Left kidney (tissue), 2 donors: ENCODE measurements around the gene AKAP11. TPM values are rescaled to one million over a fixed set of nuclear protein-coding genes. Genes with fewer than 3 reads are reported as not detected.

Experiments
- DNase-seq: peaks from one replicate; pipeline ENCODE4 v3.0.0-alpha.2; 2013
- polyA plus RNA-seq: library from polyadenylated mRNA; unstranded; fragments of 120-200 nt; gene quantifications from one replicate; pipeline ENCODE4 v1.2.1, GENCODE V29; 2013; ENCODE audit not compliant: insufficient read length

The AKAP11 gene
- polyA plus RNA-seq, 1 donor: 48.3 TPM

DNA sequence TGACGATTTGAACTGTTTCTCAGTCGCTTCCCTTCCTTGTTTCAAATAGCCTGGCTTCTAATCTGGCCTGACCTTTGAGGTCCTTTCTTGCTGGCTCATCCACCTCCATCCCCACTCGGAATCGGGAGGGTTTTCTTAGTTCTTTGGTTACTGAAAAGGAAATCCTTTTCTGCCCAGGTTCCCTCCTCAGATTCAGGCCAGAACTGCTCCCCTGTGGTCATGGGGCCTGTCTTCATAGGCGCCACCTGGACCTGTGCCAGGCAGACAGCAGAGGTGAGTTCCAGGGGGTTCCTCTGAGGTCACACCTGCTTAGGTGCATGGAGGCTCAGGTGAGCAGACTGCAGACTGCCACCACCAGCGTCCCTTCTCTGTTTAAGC lies 62.4 kb downstream of the AKAP11 start:
- no peak for DNase-seq

DNA sequence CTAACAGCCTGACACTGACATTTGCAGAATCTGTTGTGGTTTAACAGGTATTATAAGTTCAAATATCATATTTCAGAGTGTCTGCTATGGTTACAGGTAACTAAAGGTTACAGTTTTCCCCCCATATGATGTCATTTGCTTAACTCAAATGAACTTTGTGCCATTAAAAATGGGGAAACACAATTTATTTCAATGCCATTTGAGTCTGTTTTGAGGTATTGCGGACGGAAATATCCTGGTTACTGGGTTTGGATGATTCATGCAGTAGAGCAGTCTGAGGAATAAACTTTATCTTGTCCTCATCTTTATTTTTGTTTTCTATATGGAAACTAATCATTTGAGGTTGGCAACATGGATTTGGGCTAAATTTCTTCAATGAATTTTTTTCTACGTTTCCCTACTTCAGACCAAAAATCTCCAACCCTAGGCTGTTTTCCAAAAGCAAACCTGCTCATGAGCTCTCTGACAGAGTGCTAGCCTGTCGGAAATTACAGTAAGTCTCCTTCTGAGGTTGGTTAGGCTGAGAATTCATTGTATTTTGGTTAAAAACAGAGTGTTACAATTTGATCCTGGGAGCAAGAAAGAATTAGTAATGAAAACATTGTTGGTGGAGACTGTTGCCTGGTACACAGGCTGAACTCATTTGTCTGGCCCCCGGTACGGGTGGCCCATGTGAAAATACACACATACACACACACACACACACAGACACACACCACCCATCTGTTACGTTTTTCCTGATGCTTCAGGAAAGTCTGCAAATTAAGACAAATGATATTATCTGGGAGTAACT lies 66.1 kb downstream of the AKAP11 start:
- DNase-seq: no peak

DNA sequence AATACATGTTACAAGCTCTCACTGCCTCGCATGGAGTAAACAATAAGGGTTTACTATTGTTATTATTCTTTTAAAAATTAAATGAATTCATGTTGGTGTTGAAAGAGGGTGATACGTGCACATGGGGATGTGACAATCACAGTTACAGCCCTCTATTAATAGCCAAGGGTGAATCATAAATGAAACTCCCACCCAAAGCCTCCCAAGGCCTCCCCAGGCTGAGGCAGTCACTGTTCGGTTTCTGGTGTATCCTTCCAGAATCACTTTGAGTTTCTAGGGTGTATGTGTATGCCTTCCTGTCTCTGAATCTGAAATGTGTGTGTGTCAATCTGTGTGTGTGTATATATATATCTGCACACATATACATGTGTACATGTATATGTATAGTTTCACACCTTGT lies 73.4 kb downstream of the AKAP11 start:
- no peak for DNase-seq

DNA sequence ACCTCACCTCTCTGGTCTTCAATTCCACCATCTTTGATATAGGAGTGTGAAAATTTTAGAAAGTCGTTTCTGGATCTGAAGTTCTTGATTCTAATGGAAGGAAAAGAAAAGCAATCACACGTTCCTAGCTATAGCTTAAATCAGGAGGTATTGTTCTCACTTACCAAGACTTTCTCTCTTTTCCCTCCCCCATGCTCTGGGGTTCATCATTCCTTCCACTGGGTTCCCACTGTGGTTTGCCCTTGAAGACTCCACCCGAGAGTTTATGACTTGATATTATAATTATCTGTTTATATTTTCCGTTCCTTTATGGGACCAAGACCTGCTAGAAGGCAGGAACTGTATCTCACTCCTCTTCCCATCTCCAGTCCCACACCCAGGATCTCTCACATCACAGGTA lies 76.6 kb downstream of the AKAP11 start:
- no peak for DNase-seq

- no peak for DNase-seq
Measured at GRCh38 chr13:42350141-42350540, 78.2 kb downstream of the AKAP11 start.

GRCh38 chr13:42354241-42355091 lies 82.5 kb downstream of the AKAP11 start:
- DNase-seq: no peak

- DNase-seq: no peak
Measured at GRCh38 chr13:42355092-42355485, 83.1 kb downstream of the AKAP11 start.

GRCh38 chr13:42355491-42356183 lies 83.7 kb downstream of the AKAP11 start:
- DNase-seq: no peak

DNA sequence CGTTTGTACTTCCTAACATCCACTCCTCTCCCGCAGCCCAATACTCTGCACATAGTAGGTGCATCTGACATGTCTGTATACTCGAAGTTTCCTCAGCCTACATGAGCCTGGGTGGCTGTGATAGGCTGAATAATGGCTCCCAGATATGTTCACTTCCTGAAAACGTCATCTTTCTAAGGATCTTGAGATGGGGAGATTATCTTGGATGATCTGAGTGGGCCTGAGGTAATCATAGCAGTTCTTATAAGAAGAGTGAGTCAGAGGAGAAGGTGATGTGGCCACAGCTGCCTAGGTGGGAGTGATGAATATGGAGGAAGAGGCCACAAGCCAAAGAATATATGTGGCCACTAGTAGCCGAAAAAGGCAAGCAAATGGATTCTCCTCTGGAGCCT lies 84.2 kb downstream of the AKAP11 start:
- DNase-seq: no peak

- DNase-seq: no peak
Measured at GRCh38 chr13:42360046-42360574, 88.2 kb downstream of the AKAP11 start.

DNA sequence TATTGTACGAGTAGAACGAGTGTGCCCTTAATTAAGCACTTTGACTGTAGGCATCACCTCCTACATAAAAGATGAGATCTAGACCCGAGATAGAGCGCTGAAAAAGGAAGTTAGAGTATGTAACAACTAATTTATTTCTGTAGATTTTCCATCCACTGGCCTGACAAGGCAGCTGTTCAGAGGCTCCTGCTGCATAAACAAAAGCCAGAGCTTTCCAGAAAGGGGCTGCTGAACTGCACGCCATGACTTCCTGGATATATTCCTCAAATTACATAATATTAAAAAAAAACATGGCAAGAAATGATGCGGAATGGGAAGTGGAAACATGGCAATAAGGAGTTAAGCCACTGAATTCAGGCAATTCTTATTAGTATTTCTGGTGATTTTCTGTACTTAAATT lies 89.7 kb downstream of the AKAP11 start:
- no peak for DNase-seq

DNA sequence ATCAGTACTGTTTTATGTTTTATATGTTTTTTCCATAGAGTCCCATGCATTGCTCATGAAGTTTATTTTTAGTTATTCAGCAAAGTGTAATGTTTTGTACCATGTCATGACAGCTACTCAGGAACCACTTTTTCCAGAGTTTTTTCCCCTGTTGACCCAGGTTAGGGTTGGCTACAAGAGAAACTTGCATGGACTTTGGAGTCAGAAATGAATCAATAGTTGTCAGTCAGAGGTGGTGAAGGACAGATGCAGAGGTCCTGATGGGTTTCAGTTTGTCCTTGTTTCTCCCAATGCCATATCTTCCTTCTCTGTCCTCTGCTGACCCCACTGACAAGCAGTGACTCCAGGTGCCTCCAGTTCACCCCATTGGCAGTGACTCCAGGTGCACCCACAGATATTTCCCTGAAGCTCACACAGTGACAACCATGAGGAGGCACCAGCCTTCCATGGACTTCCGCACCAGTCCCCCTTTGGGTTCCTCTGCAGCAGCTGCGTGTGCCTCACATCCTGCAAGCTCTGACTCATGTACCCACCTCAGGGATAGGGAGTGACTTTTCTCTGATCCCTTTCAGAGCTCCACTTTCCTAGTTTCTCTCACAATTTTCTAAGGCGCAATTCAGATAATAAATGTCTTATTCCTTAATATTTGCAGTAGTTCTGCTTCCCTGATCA lies 92.1 kb downstream of the AKAP11 start:
- DNase-seq: no peak

DNA sequence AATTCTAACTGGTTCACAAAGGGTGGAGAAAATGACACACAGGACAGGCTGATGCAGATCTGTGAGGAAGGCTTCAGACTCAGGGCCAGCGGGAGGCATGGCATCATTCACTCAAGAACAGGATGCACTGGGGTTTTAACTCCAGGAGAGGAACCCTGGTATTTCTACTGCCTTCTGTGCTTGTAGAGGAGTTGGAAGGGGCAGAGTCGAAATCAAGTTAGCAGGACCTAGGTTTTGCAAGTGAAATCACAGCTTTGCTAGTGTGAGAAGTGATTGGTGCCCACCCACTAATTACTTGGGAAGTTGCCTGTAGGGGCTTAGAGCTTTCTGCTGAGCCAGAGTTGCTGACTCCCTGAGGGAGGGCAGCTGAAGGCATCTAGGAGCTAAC lies 92.7 kb downstream of the AKAP11 start:
- no peak for DNase-seq

- no peak for DNase-seq
Measured at GRCh38 chr13:42367831-42368230, 95.9 kb downstream of the AKAP11 start.

DNA sequence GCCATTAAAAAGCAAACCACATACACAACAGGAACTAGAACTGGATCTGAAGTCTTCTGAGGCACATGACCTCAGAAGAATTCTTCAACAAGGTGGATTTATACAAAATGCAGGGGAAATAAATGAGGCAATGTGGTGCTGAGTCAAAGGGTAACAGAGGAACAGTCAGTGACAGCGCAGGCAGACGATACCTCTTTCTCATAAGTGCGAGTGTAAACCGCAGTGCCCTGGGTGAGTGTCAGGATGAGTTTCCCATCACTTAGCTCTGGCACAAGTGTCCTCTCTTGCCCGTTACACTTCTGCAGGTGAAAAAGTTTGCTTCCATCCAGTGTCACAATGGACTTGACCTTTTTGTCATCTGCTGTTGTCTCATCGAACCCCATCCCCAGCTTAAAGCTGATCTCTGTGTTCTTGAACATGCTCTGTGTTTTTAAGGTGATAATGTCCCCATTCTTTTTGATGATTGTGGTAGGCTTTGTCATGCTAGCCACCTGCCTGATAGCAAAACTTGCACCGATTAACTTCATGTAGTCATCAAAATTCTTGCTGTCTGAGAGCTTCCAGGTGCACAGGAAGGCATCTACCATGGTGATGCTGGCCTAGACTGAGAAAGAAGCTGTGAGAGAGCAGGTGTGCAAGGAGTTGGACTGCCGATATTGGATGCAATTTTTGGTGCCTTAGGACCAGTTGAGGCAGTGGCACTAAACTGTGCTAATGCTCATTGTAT lies 97.3 kb downstream of the AKAP11 start:
- DNase-seq: no peak

DNA sequence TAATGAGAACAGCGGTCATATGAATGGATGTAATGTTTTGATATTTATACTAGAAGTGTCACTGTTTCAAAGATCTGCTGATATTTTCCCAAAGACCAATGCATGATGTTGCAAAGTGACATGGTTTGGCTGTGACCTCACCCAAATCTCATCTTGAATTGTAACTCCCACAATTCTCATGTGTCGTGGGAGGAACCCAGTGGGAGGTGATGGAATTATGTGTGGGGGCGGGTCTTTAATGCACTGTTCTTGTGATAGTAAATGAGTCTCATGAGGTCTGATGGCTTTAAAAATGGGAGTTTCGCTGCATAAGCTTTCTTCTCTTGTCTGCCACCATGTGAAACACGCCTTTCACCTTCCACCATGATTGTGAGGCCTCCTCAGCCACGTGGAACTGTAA lies 98.3 kb downstream of the AKAP11 start:
- DNase-seq: no peak

Other genes starting within 250 kb of the AKAP11 start
- 10.8 TPM for gene DGKH, start 223.5 kb upstream of the AKAP11 start, polyA plus RNA-seq